Measurements from ENCODE around the gene ZNF793.

ZNF793 gene

GRCh38 chr19:37484406-37485168 lies 22.2 kb upstream of the ZNF793 start:
- Histone ChIP-seq H4K8ac (ENCODE audit: low read length) (no peak overlapping the region), H3K18ac (ENCODE audit: low read depth in 1 of 2, low read length in 2 of 2) (no peak overlapping the region), H4K91ac (ENCODE audit: low read length) (no peak overlapping the region), H3K23ac (ENCODE audit: low read length in 2 of 2) (no peak overlapping the region), H3K27ac (ENCODE audit: low read length, poor library complexity, severe bottlenecking) (no peak overlapping the region), H3K79me1 (replicated peaks; ENCODE audit: low read length, poor library complexity, severe bottlenecking) (peaks cover 3% of the 10 kb centered on the region), H2BK120ac (ENCODE audit: low read depth, low read length) (no peak overlapping the region), H3K9ac (ENCODE audit: low read length) (no peak overlapping the region), H3K14ac (ENCODE audit: low read length in 2 of 2) (no peak overlapping the region), H3K36me3 (ENCODE audit: control insufficient read depth in 1 of 2, insufficient read depth in 2 of 2, low read depth in 1 of 2, low read length in 2 of 2) (peaks cover 29 to 56% of the 10 kb centered on the region in 2 experiments), H3K4ac (ENCODE audit: low read depth in 1 of 2, low read length in 2 of 2) (no peak overlapping the region), H3K4me2 (ENCODE audit: low read length, poor library complexity, severe bottlenecking) (no peak overlapping the region), H3K9me3 (ENCODE audit: control insufficient read depth, low read length) (peaks cover 98% of the 10 kb centered on the region), H2BK12ac (ENCODE audit: low read length in 2 of 2) (no peak overlapping the region), H3K4me1 (ENCODE audit: control insufficient read depth, insufficient read depth, low read depth, low read length) (no peaks in the 10 kb centered on the region), H2AK5ac (ENCODE audit: low read length, severe bottlenecking) (no peak overlapping the region), H3K4me3 (ENCODE audit: insufficient read depth in 1 of 2, low read depth in 1 of 2, low read length in 2 of 2) (peak overlapping the region in 1 of 2 experiments; percentile 64), H2AFZ (ENCODE audit: low read depth, low read length) (no peak overlapping the region), H2BK5ac (ENCODE audit: low read depth, low read length, poor library complexity, severe bottlenecking) (no peak overlapping the region), H2BK15ac (ENCODE audit: low read depth, poor library complexity, severe bottlenecking) (no peak overlapping the region), H3K27me3 (ENCODE audit: control insufficient read depth in 1 of 2, insufficient read depth in 1 of 2, low read length in 2 of 2) (no peaks in the 10 kb centered on the region)
- peak; percentile 8 for DNase-seq
- 97% methylated on average over 6 of the region's 8 CpGs for WGBS

- Histone ChIP-seq H2BK12ac (ENCODE audit: low read length in 2 of 2) (no peak overlapping the region), H3K4ac (ENCODE audit: low read depth in 1 of 2, low read length in 2 of 2) (no peak overlapping the region), H3K18ac (ENCODE audit: low read depth in 1 of 2, low read length in 2 of 2) (no peak overlapping the region), H2BK120ac (ENCODE audit: low read depth, low read length) (no peak overlapping the region), H2AFZ (ENCODE audit: low read depth, low read length) (no peak overlapping the region), H3K4me3 (ENCODE audit: insufficient read depth in 1 of 2, low read depth in 1 of 2, low read length in 2 of 2) (no peak overlapping the region), H4K91ac (ENCODE audit: low read length) (no peak overlapping the region), H3K4me2 (ENCODE audit: low read length, poor library complexity, severe bottlenecking) (no peak overlapping the region), H2BK5ac (ENCODE audit: low read depth, low read length, poor library complexity, severe bottlenecking) (no peak overlapping the region), H3K14ac (ENCODE audit: low read length in 2 of 2) (no peak overlapping the region), H2AK5ac (ENCODE audit: low read length, severe bottlenecking) (no peak overlapping the region), H3K9me3 (ENCODE audit: control insufficient read depth, low read length) (peaks cover 69% of the 10 kb centered on the region), H3K79me1 (replicated peaks; ENCODE audit: low read length, poor library complexity, severe bottlenecking) (no peaks in the 10 kb centered on the region), H3K27me3 (ENCODE audit: control insufficient read depth in 1 of 2, insufficient read depth in 1 of 2, low read length in 2 of 2) (no peaks in the 10 kb centered on the region), H3K23ac (ENCODE audit: low read length in 2 of 2) (no peak overlapping the region), H3K4me1 (ENCODE audit: control insufficient read depth, insufficient read depth, low read depth, low read length) (no peaks in the 10 kb centered on the region), H4K8ac (ENCODE audit: low read length) (no peak overlapping the region), H3K27ac (ENCODE audit: low read length, poor library complexity, severe bottlenecking) (no peak overlapping the region), H3K9ac (ENCODE audit: low read length) (no peak overlapping the region), H3K36me3 (ENCODE audit: control insufficient read depth in 1 of 2, insufficient read depth in 2 of 2, low read depth in 1 of 2, low read length in 2 of 2) (no peaks in the 10 kb centered on the region), H2BK15ac (ENCODE audit: low read depth, poor library complexity, severe bottlenecking) (no peak overlapping the region)
- WGBS = 71% methylated on average over 2 of the region's 3 CpGs
- DNase-seq = no peak
Observed at GRCh38 chr19:37492213-37492612, 14.5 kb upstream of the ZNF793 start.

GRCh38 chr19:37505958-37506386 lies 767 bp upstream of the ZNF793 start:
- 6% methylated on average over 10 of the region's 12 CpGs for WGBS
- no peak overlapping the region for H3K4ac ChIP-seq (ENCODE audit: low read depth in 1 of 2, low read length in 2 of 2)
- no peak overlapping the region for H2AK5ac ChIP-seq (ENCODE audit: low read length, severe bottlenecking)

DNA sequence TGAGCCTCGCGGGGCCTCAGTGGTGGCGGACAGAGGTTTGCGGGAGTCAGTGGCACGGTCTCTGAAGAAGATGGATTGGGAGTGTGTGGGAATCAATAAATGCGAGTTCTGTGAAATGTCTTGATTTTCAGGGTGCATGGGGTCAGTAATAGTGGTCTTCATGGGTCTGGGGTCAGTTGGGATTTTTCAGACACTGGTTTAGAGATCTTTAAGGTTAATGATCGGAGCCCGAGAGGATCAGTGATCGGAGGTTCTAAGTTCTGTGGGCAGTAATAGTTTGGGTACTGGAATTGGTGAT lies 377 bp downstream of the ZNF793 start:
- peak overlapping the region; percentile 40 to 67 for H3K18ac ChIP-seq (ENCODE audit: low read depth in 1 of 2, low read length in 2 of 2)
- peaks cover 1% of the 10 kb centered on the region for H3K4me1 ChIP-seq (ENCODE audit: control insufficient read depth, insufficient read depth, low read depth, low read length)
- H2AK5ac ChIP-seq (ENCODE audit: low read length, severe bottlenecking) = no peak overlapping the region
- no peak overlapping the region for H2BK12ac ChIP-seq (ENCODE audit: low read length in 2 of 2)
- H3K79me1 ChIP-seq (replicated peaks; ENCODE audit: low read length, poor library complexity, severe bottlenecking) = no peaks in the 10 kb centered on the region
- peak overlapping the region; percentile 59 for H3K4me2 ChIP-seq (ENCODE audit: low read length, poor library complexity, severe bottlenecking)
- peak overlapping the region; percentile 0 to 3 for H3K4ac ChIP-seq (ENCODE audit: low read depth in 1 of 2, low read length in 2 of 2)
- WGBS = 3% methylated on average over 9 of the region's 9 CpGs
- no peaks in the 10 kb centered on the region for H3K27me3 ChIP-seq (ENCODE audit: control insufficient read depth in 1 of 2, insufficient read depth in 1 of 2, low read length in 2 of 2)
- H3K14ac ChIP-seq (ENCODE audit: low read length in 2 of 2) = peak overlapping the region in 1 of 2 experiments; percentile 23
- H3K4me3 ChIP-seq (ENCODE audit: insufficient read depth in 1 of 2, low read depth in 1 of 2, low read length in 2 of 2) = peak overlapping the region; percentile 54 to 65
- no peak overlapping the region for H2BK15ac ChIP-seq (ENCODE audit: low read depth, poor library complexity, severe bottlenecking)
- H3K36me3 ChIP-seq (ENCODE audit: control insufficient read depth in 1 of 2, insufficient read depth in 2 of 2, low read depth in 1 of 2, low read length in 2 of 2) = peaks cover 0 to 10% of the 10 kb centered on the region in 2 experiments
- no peak for DNase-seq
- H3K27ac ChIP-seq (ENCODE audit: low read length, poor library complexity, severe bottlenecking) = no peak overlapping the region
- no peak overlapping the region for H2BK120ac ChIP-seq (ENCODE audit: low read depth, low read length)
- peak overlapping the region; percentile 88 for H3K9ac ChIP-seq (ENCODE audit: low read length)
- no peak overlapping the region for H3K23ac ChIP-seq (ENCODE audit: low read length in 2 of 2)
- no peak overlapping the region for H2BK5ac ChIP-seq (ENCODE audit: low read depth, low read length, poor library complexity, severe bottlenecking)
- peak overlapping the region; percentile 20 for H4K8ac ChIP-seq (ENCODE audit: low read length)
- peak overlapping the region; percentile 83 for H2AFZ ChIP-seq (ENCODE audit: low read depth, low read length)
- H3K9me3 ChIP-seq (ENCODE audit: control insufficient read depth, low read length) = peaks cover 75% of the 10 kb centered on the region
- no peak overlapping the region for H4K91ac ChIP-seq (ENCODE audit: low read length)

More at GRCh38 chr19:37505958-37506386, 767 bp upstream of the ZNF793 start:
- Histone ChIP-seq H3K27me3 (ENCODE audit: control insufficient read depth in 1 of 2, insufficient read depth in 1 of 2, low read length in 2 of 2) (no peaks in the 10 kb centered on the region), H4K8ac (ENCODE audit: low read length) (no peak overlapping the region), H3K9me3 (ENCODE audit: control insufficient read depth, low read length) (peaks cover 76% of the 10 kb centered on the region), H2BK120ac (ENCODE audit: low read depth, low read length) (no peak overlapping the region), H3K27ac (ENCODE audit: low read length, poor library complexity, severe bottlenecking) (peak overlapping the region; percentile 88), H3K36me3 (ENCODE audit: control insufficient read depth in 1 of 2, insufficient read depth in 2 of 2, low read depth in 1 of 2, low read length in 2 of 2) (peaks cover 0 to 6% of the 10 kb centered on the region in 2 experiments), H3K4me1 (ENCODE audit: control insufficient read depth, insufficient read depth, low read depth, low read length) (peaks cover 1% of the 10 kb centered on the region), H4K91ac (ENCODE audit: low read length) (no peak overlapping the region), H3K4me2 (ENCODE audit: low read length, poor library complexity, severe bottlenecking) (peak overlapping the region; percentile 46), H3K4me3 (ENCODE audit: insufficient read depth in 1 of 2, low read depth in 1 of 2, low read length in 2 of 2) (peak overlapping the region; percentile 60 to 65), H3K14ac (ENCODE audit: low read length in 2 of 2) (no peak overlapping the region), H3K9ac (ENCODE audit: low read length) (peak overlapping the region; percentile 88), H3K79me1 (replicated peaks; ENCODE audit: low read length, poor library complexity, severe bottlenecking) (no peaks in the 10 kb centered on the region), H3K18ac (ENCODE audit: low read depth in 1 of 2, low read length in 2 of 2) (peak overlapping the region in 1 of 2 experiments; percentile 71), H3K23ac (ENCODE audit: low read length in 2 of 2) (no peak overlapping the region), H2BK12ac (ENCODE audit: low read length in 2 of 2) (no peak overlapping the region), H2BK5ac (ENCODE audit: low read depth, low read length, poor library complexity, severe bottlenecking) (no peak overlapping the region), H2BK15ac (ENCODE audit: low read depth, poor library complexity, severe bottlenecking) (no peak overlapping the region), H2AFZ (ENCODE audit: low read depth, low read length) (peak overlapping the region; percentile 83)
- DNase-seq = no peak

All from mesenchymal stem cell (in vitro differentiated cells and primary cell).